Caco-2 (cell line): ENCODE data around the gene SERINC3. TPM values are rescaled to one million over a fixed set of nuclear protein-coding genes. Genes with fewer than 3 reads are reported as not detected.

Experiments
- BruUV-seq: library from RNA; stranded (reverse); fragments of 400-500 nt; replicated peaks from 2 replicates; lab custom pipeline; 2021; lab: Mats Ljungman, UMichigan
- CTCF ChIA-PET: fragments of 300-600 bp; sonication (Branson Sonifier 250); formaldehyde crosslinking; loops from one replicate; lab custom pipeline; 2022; ENCODE audit warnings: antibody characterized with exemption; lab: Charles Lee
- POLR2A ChIA-PET: fragments of 300-600 bp; sonication (Branson Sonifier 250); formaldehyde crosslinking; loops from one replicate; lab custom pipeline; 2022; ENCODE audit warnings: antibody characterized with exemption; lab: Charles Lee
- DNase-seq, 2 experiments: peaks; one replicate each; pipeline versions ENCODE4 v3.0.0 to v3.0.0-alpha.2; 2020 to 2022
- H3K27me3 ChIP-seq: replicated peaks from 2 replicates; pipeline ENCODE4 v1.6.0; 2011; ENCODE audit warnings: low read length; ENCODE audit not compliant: control insufficient read depth, insufficient read depth
- H3K36me3 ChIP-seq: 2 replicates; pipeline ENCODE4 v1.5.1; 2011; ENCODE audit warnings: low read length; ENCODE audit not compliant: control insufficient read depth, insufficient read depth
- H3K4me1 ChIP-seq: fragments of 250-450 bp; sonication (Bioruptor Pico); 2 replicates; pipeline ENCODE4 v1.5.1; 2020; ENCODE audit warnings: mild to moderate bottlenecking
- H3K4me3 ChIP-seq: 2 replicates; pipeline ENCODE4 v1.5.1; 2011; ENCODE audit warnings: low read depth, mild to moderate bottlenecking, control low read depth, low read length
- H3K9me3 ChIP-seq: fragments of 250-450 bp; sonication (Bioruptor Pico); 2 replicates; pipeline ENCODE4 v1.5.1; 2020; ENCODE audit warnings: mild to moderate bottlenecking, moderate library complexity
- H3K27ac Mint-ChIP-seq: one replicate; pipeline ENCODE4 v1.8.0; 2022; ENCODE audit warnings: mixed read lengths; ENCODE audit not compliant: unreplicated experiment
- H3K27me3 Mint-ChIP-seq: one replicate; pipeline ENCODE4 v1.8.0; 2022; ENCODE audit warnings: mixed read lengths; ENCODE audit not compliant: insufficient read depth, unreplicated experiment
- H3K36me3 Mint-ChIP-seq: one replicate; pipeline ENCODE4 v1.8.0; 2022; ENCODE audit warnings: mild to moderate bottlenecking, mixed read lengths; ENCODE audit not compliant: insufficient read depth, unreplicated experiment
- H3K4me1 Mint-ChIP-seq: one replicate; pipeline ENCODE4 v1.8.0; 2022; ENCODE audit warnings: low read depth, mixed read lengths; ENCODE audit not compliant: unreplicated experiment
- H3K4me3 Mint-ChIP-seq: one replicate; pipeline ENCODE4 v1.8.0; 2022; ENCODE audit warnings: mild to moderate bottlenecking, moderate library complexity, mixed read lengths; ENCODE audit not compliant: unreplicated experiment
- H3K9me3 Mint-ChIP-seq: one replicate; pipeline ENCODE4 v1.8.0; 2022; ENCODE audit warnings: mixed read lengths; ENCODE audit not compliant: unreplicated experiment
- CTCF ChIP-seq, 2 experiments: fragments of 200-600 bp in 1 of 2; IDR thresholded peaks; 1 replicate in 1 of 2; 2 replicates in 1 of 2; pipeline versions ENCODE4 v1.5.1 to v1.8.0; 2011 to 2022; ENCODE audit warnings: antibody characterized with exemption in 1 of 2, control low read depth in 1 of 2, inconsistent platforms in 1 of 2, low read depth in 1 of 2, low read length in 1 of 2, mild to moderate bottlenecking in 1 of 2, moderate library complexity in 1 of 2; ENCODE audit not compliant: insufficient read depth in 1 of 2, severe bottlenecking in 1 of 2, unreplicated experiment in 1 of 2
- intact Hi-C: fragments of 100-400 bp; cut with micrococcal nuclease; formaldehyde crosslinking; loops from one replicate; pipeline ENCODE4 v1.10.0; 2022; ENCODE audit not compliant: unreplicated experiment
- total RNA-seq: library from RNA; stranded (reverse); gene quantifications from 2 replicates; pipeline ENCODE4 v1.2.3, GENCODE V29; 2022

Gene SERINC3
- total RNA-seq, 1 experiment from 2014 or later: 185 TPM

- no peak overlapping the region for H3K27ac Mint-ChIP-seq
- H3K9me3 Mint-ChIP-seq: no peaks in the 10 kb centered on the region
- DNase-seq: no peak
- Histone ChIP-seq H3K36me3 (peaks cover 1% of the 10 kb centered on the region; the same call in 1 of the 2 replicates), H3K4me1 (no peaks in the 10 kb centered on the region), H3K27me3 (no peaks in the 10 kb centered on the region), H3K4me3 (no peak overlapping the region), H3K9me3 (no peaks in the 10 kb centered on the region)
- no peaks in the 10 kb centered on the region for H3K27me3 Mint-ChIP-seq
- intact Hi-C loops: no loop called here
- no peak for TF ChIP-seq CTCF (IDR thresholded peaks at IDR 0.05; ENCODE audit: insufficient read depth in 1 of 2, low read depth in 1 of 2, low read length in 1 of 2, severe bottlenecking in 1 of 2, unreplicated experiment in 1 of 2)
- ChIA-PET POLR2A (no interaction called here), CTCF (no interaction called here)
- no TSS peak for BruUV-seq
- no peak overlapping the region for H3K4me3 Mint-ChIP-seq
- no peaks in the 10 kb centered on the region for H3K4me1 Mint-ChIP-seq
- H3K36me3 Mint-ChIP-seq: peaks cover 83% of the 10 kb centered on the region
Measured at GRCh38 chr20:44489223-44489622, 32.6 kb downstream of the SERINC3 start.

- DNase-seq: no peak
- Mint-ChIP-seq H3K4me1 (no peaks in the 10 kb centered on the region), H3K36me3 (peaks cover 83% of the 10 kb centered on the region), H3K27ac (no peak overlapping the region), H3K27me3 (no peaks in the 10 kb centered on the region), H3K9me3 (no peaks in the 10 kb centered on the region), H3K4me3 (no peak overlapping the region)
- POLR2A ChIA-PET: no interaction called here
- Histone ChIP-seq H3K9me3 (no peaks in the 10 kb centered on the region), H3K4me3 (no peak overlapping the region), H3K4me1 (no peaks in the 10 kb centered on the region), H3K27me3 (no peaks in the 10 kb centered on the region), H3K36me3 (no peaks in the 10 kb centered on the region; the same call in 1 of the 2 replicates)
- CTCF ChIA-PET: no interaction called here
- intact Hi-C loops: no loop called here
- no peak for TF ChIP-seq CTCF (IDR thresholded peaks at IDR 0.05; ENCODE audit: insufficient read depth in 1 of 2, low read depth in 1 of 2, low read length in 1 of 2, severe bottlenecking in 1 of 2, unreplicated experiment in 1 of 2)
- no TSS peak for BruUV-seq
Measured at GRCh38 chr20:44488551-44488950, 33.3 kb downstream of the SERINC3 start.

GRCh38 chr20:44485830-44486198 is 36.1 kb downstream of the SERINC3 start:
- no TSS peak for BruUV-seq
- no peak for DNase-seq
- H3K4me1 ChIP-seq: no peaks in the 10 kb centered on the region
- H3K36me3 Mint-ChIP-seq: peaks cover 84% of the 10 kb centered on the region
- POLR2A ChIA-PET: no interaction called here
- no peaks in the 10 kb centered on the region for H3K9me3 Mint-ChIP-seq
- CTCF ChIA-PET: no interaction called here
- no peak overlapping the region for H3K27ac Mint-ChIP-seq
- H3K36me3 ChIP-seq: no peaks in the 10 kb centered on the region; the same call in 1 of the 2 replicates
- intact Hi-C loops: no loop called here
- H3K27me3 Mint-ChIP-seq: no peaks in the 10 kb centered on the region
- H3K27me3 ChIP-seq: no peaks in the 10 kb centered on the region
- H3K4me3 ChIP-seq: no peak overlapping the region
- H3K4me1 Mint-ChIP-seq: no peaks in the 10 kb centered on the region
- H3K4me3 Mint-ChIP-seq: no peak overlapping the region
- H3K9me3 ChIP-seq: no peaks in the 10 kb centered on the region
- TF ChIP-seq CTCF (IDR thresholded peaks at IDR 0.05; ENCODE audit: insufficient read depth in 1 of 2, low read depth in 1 of 2, low read length in 1 of 2, severe bottlenecking in 1 of 2, unreplicated experiment in 1 of 2): no peak
